Keratinocyte (primary cell): ENCODE results near the gene HDLBP. TPM values are rescaled to one million over a fixed set of nuclear protein-coding genes. Genes with fewer than 3 reads are reported as not detected.

Experiments
- DNase-seq: peaks from one replicate; pipeline ENCODE4 v3.0.0-alpha.2; 2011; ENCODE audit warnings: low read depth, missing footprints, low spot score
- FAIRE-seq: peaks from 2 replicates; lab custom pipeline; 2011; peaks lifted over from hg19 to GRCh38; lab: Jason Lieb, UNC
- H2AFZ ChIP-seq: 2 replicates; pipeline ENCODE4 v1.6.0; 2012; ENCODE audit warnings: low read length, control low read depth, inconsistent platforms; ENCODE audit not compliant: control insufficient read depth
- H3K27ac ChIP-seq: 2 replicates; pipeline ENCODE4 v1.5.1; 2011; ENCODE audit warnings: low read length; ENCODE audit not compliant: control insufficient read depth, insufficient read depth
- H3K27me3 ChIP-seq: 3 replicates; pipeline ENCODE4 v1.6.0; 2011; ENCODE audit warnings: low read length; ENCODE audit not compliant: control insufficient read depth, insufficient read depth; ENCODE audit errors: extremely low read depth
- H3K36me3 ChIP-seq, 2 experiments: 2 replicates in 1 of 2; 3 replicates in 1 of 2; pipeline ENCODE4 v1.5.1; 2011; ENCODE audit warnings: low read length in 2 of 2, mild to moderate bottlenecking in 1 of 2; ENCODE audit not compliant: control insufficient read depth in 2 of 2, insufficient read depth in 2 of 2; ENCODE audit errors: extremely low read depth in 1 of 2
- H3K4me1 ChIP-seq: 3 replicates; pipeline ENCODE4 v1.5.1; 2011; ENCODE audit warnings: low read length; ENCODE audit not compliant: control insufficient read depth, insufficient read depth; ENCODE audit errors: extremely low read depth
- H3K4me2 ChIP-seq: 3 replicates; pipeline ENCODE4 v1.6.0; 2011; ENCODE audit warnings: low read depth, low read length; ENCODE audit not compliant: control insufficient read depth, insufficient read depth; ENCODE audit errors: extremely low read depth
- H3K4me3 ChIP-seq, 3 experiments: fragments of 200-600 bp in 1 of 3; sonication (generic) in 1 of 3; 2 replicates in 2 of 3; 3 replicates in 1 of 3; pipeline ENCODE4 v1.5.1; 2011 to 2016; ENCODE audit warnings: low read length in 3 of 3, mild to moderate bottlenecking in 3 of 3, control low read depth in 2 of 3, inconsistent platforms in 1 of 3, low read depth in 1 of 3, mixed read lengths in 1 of 3, mixed run types in 1 of 3, moderate library complexity in 1 of 3; ENCODE audit not compliant: control insufficient read depth in 2 of 3, insufficient read depth in 2 of 3; ENCODE audit errors: extremely low read depth in 1 of 3
- H3K79me2 ChIP-seq: 2 replicates; pipeline ENCODE4 v1.6.0; 2012; ENCODE audit warnings: low read length; ENCODE audit not compliant: control insufficient read depth, insufficient read depth
- H3K9ac ChIP-seq: 3 replicates; pipeline ENCODE4 v1.6.0; 2011; ENCODE audit warnings: low read length; ENCODE audit not compliant: control insufficient read depth, insufficient read depth; ENCODE audit errors: extremely low read depth
- H3K9me1 ChIP-seq: 3 replicates; pipeline ENCODE4 v1.6.0; 2011; ENCODE audit warnings: low read length; ENCODE audit not compliant: control insufficient read depth, insufficient read depth; ENCODE audit errors: extremely low read depth
- H3K9me3 ChIP-seq: 2 replicates; pipeline ENCODE4 v1.5.1; 2012; ENCODE audit warnings: low read depth, low read length; ENCODE audit not compliant: control insufficient read depth
- H4K20me1 ChIP-seq: 3 replicates; pipeline ENCODE4 v1.6.0; 2011; ENCODE audit warnings: low read length; ENCODE audit not compliant: control insufficient read depth, insufficient read depth; ENCODE audit errors: extremely low read depth
- CTCF ChIP-seq, 3 experiments: IDR thresholded peaks in 1 of 3; conservative IDR thresholded peaks in 1 of 3; optimal IDR thresholded peaks in 1 of 3; 2 replicates in 2 of 3; 3 replicates in 1 of 3; pipeline versions ENCODE3 to v1.5.1; 2011; ENCODE audit warnings: low read length in 3 of 3, mild to moderate bottlenecking in 3 of 3, moderate library complexity in 2 of 3, control low read depth in 1 of 3, inconsistent platforms in 1 of 3; ENCODE audit not compliant: insufficient read depth in 2 of 3; ENCODE audit errors: extremely low read depth in 1 of 3
- EZH2 ChIP-seq: IDR thresholded peaks from one replicate; pipeline ENCODE4 v1.6.1; 2012; ENCODE audit warnings: inconsistent platforms, mild to moderate bottlenecking, low read length, moderate library complexity
- dilution Hi-C: fragments of 300-500 bp; cut with MboI; formaldehyde crosslinking; loops from one replicate; pipeline ENCODE4 v1.7.0; 2020; ENCODE audit warnings: low sequenced_read_pairs; ENCODE audit not compliant: extremely low pct_ligation_motif_present
- polyA plus RNA-seq, 5 experiments: library from polyadenylated mRNA; depleted of rRNA in 3 of 5; stranded (reverse) in 3 of 5; stranded (forward) in 1 of 5; unstranded in 1 of 5; fragments of >200 nt; gene quantifications; 1 replicate in 1 of 5; 2 replicates in 3 of 5; 3 replicates in 1 of 5; pipeline versions ENCODE4 v1.2.1 to v1.2.3, GENCODE V29; 2011 to 2012; ENCODE audit warnings: missing spikeins in 2 of 5, low read depth in 1 of 5, low replicate concordance in 1 of 5

HDLBP gene
- polyA plus RNA-seq, 1 donor (not counting 4 experiments of a cell fraction or from before 2014, with no cell fraction given): 289 TPM

GRCh38 chr2:241350530-241350877 is 35.0 kb upstream of the HDLBP start:
- Histone ChIP-seq H3K9me3 (no peaks in the 10 kb centered on the region), H3K4me2 (no peak overlapping the region), H3K9ac (no peak overlapping the region), H3K27me3 (no peaks in the 10 kb centered on the region), H3K9me1 (no peaks in the 10 kb centered on the region), H2AFZ (no peak overlapping the region), H3K27ac (no peak overlapping the region), H3K79me2 (no peaks in the 10 kb centered on the region), H4K20me1 (no peaks in the 10 kb centered on the region), H3K4me3 (no peak overlapping the region), H3K4me1 (peaks cover 7% of the 10 kb centered on the region), H3K36me3 (peaks cover 36 to 41% of the 10 kb centered on the region in 2 experiments)
- FAIRE-seq (no peak), DNase-seq (no peak)
- dilution Hi-C loops: no loop called here
- TF ChIP-seq EZH2 (no peak), CTCF (optimal IDR thresholded peaks at IDR 0.05 in 1 of 3, IDR thresholded peaks at IDR 0.05 in 1 of 3, conservative IDR thresholded peaks at IDR 0.05 in 1 of 3; ENCODE audit: extremely low read depth in 1 of 3, insufficient read depth in 2 of 3, low read length in 3 of 3) (no peak)

GRCh38 chr2:241349941-241350340 is 34.5 kb upstream of the HDLBP start:
- H3K27me3 ChIP-seq: no peaks in the 10 kb centered on the region
- H3K4me2 ChIP-seq: no peak overlapping the region
- H3K4me3 ChIP-seq: no peak overlapping the region
- H3K9me1 ChIP-seq: no peaks in the 10 kb centered on the region
- dilution Hi-C loops: no loop called here
- H3K9me3 ChIP-seq: no peaks in the 10 kb centered on the region
- H3K79me2 ChIP-seq: no peaks in the 10 kb centered on the region
- no peaks in the 10 kb centered on the region for H4K20me1 ChIP-seq
- FAIRE-seq (no peak), DNase-seq (no peak)
- H2AFZ ChIP-seq: no peak overlapping the region
- peaks cover 40 to 41% of the 10 kb centered on the region in 2 experiments for H3K36me3 ChIP-seq
- no peak overlapping the region for H3K27ac ChIP-seq
- no peak overlapping the region for H3K9ac ChIP-seq
- TF ChIP-seq CTCF (optimal IDR thresholded peaks at IDR 0.05 in 1 of 3, IDR thresholded peaks at IDR 0.05 in 1 of 3, conservative IDR thresholded peaks at IDR 0.05 in 1 of 3; ENCODE audit: extremely low read depth in 1 of 3, insufficient read depth in 2 of 3, low read length in 3 of 3): no peak
- TF ChIP-seq EZH2: no peak
- H3K4me1 ChIP-seq: peaks cover 3% of the 10 kb centered on the region
